Right ventricle myocardium inferior (tissue), 1 donor: Measurements from ENCODE around the gene LEMD1. TPM values are rescaled to one million over a fixed set of nuclear protein-coding genes. Genes with fewer than 3 reads are reported as not detected.
"Not testable (repeated sequence)": the region's sequence is repeated elsewhere in the genome, so short reads cannot be mapped to it uniquely, and the experiment has no call there.

Experiments used
- ATAC-seq: fragments of 200-7000 bp; cut with Tn5 transposase; one replicate; pipeline ENCODE4 v1.9.1; 2020; ENCODE audit warnings: mild to moderate bottlenecking, moderate library complexity
- DNase-seq: peaks from one replicate; pipeline ENCODE4 v3.0.0; 2021; ENCODE audit errors: missing footprints
- intact Hi-C: fragments of 100-400 bp; cut with DNase I; formaldehyde crosslinking; loops from one replicate; pipeline ENCODE4 v1.11.0; 2022
- total RNA-seq: library from RNA; stranded (reverse); fragmentation: NEBNext Ultra II Directional; extraction: Animal tissue kit (Norgen Biotek cat#: 25700); gene quantifications from one replicate; pipeline ENCODE4 v1.2.1, GENCODE V29; 2021
- donor health status: DM: no; HTN: yes; CAD: no; lungs with severe emphysema.

Gene LEMD1
- total RNA-seq, 1 donor from 2014 or later: not detected

DNA sequence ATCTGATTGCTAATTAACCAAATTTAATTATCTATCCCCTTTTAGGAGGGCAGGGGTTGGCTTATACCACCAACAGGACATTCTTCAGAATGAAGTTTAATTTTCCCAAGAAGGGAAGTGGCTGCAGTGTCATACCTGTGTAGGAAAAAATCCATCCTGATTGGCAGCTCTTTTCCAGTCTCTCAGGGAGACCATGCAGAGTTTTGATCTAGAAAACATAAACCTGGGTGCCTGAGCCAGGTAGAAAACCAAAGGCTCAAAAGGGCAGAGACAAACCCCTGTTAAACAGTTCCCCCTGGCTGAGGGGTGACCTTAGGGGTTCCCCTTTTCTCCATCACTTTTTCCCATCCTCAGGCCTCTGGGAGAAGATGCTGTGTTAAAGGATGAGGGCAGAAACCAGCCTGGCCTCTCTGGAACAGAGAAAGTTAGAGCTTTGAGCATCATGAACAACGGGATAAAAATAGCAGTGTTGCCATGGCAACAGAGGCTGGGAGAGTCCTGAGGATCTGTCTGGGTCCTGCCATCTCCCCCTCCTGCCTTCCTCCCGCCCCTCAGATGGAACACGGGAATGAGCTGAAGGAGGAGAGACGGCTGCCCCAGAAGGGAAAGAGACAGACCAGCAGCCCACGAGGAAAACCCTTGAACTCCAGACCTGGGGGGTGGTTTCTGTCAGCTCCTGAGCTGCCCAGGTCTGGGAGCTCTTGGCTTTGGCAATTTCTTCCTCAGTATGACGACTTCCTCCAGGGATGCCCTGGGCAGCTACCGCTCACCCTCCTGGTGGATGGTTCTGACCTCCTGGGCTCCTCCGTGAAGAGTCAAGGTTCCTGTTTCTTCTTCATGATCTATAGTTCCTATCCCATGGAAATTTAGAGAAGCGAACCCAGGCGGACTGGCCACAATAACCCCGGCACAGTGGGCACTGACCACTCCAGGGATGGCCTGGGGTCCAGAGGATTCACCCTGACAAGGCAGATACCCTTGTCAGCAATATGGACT is 14.0 kb upstream of the LEMD1 start:
- intact Hi-C loops: loop anchor here (5.0 kb wide), 1 partner anchor 51 kb away; no protein-coding TSS in a partner anchor
- DNase-seq: no peak
- no peak for ATAC-seq

DNA sequence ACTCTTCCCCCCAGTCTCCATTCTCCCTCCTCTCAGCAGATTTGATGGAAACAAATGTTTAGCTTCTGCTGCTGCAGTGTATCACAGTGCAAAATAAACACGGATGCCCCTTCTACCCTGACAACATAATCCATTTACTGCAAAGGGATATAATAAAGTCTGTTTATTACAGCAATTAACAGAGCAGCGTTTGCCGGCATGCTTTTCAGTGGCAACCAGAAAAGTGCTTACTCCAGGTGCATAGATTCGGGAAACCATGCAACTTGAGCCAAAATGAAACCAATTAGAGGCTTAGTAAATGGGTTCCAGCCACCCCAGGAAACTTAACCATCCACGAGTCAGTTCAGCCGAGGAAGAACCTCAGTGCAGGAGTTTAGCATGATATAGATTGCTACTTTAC is 12.9 kb upstream of the LEMD1 start:
- no peak for ATAC-seq

GRCh38 chr1:205432692-205433091 is 10.8 kb upstream of the LEMD1 start:
- intact Hi-C loops, ATAC-seq, DNase-seq: not testable (repeated sequence)

More for the DNA sequence above, 12.9 kb upstream of the LEMD1 start:
- intact Hi-C loops: loop anchor here (5.0 kb wide), 1 partner anchor 53 kb away; no protein-coding TSS in a partner anchor
- DNase-seq: no peak

GRCh38 chr1:205432116-205432515 is 10.3 kb upstream of the LEMD1 start:
- DNase-seq: no peak
- intact Hi-C loops: no loop called here
- ATAC-seq: no peak

- intact Hi-C loops: loop anchor here (2.0 kb wide), 1 partner anchor 34 kb away; no protein-coding TSS in a partner anchor
- DNase-seq: no peak
These were observed 8.9 kb upstream of the LEMD1 start for GRCh38 chr1:205430696-205431305.

DNA sequence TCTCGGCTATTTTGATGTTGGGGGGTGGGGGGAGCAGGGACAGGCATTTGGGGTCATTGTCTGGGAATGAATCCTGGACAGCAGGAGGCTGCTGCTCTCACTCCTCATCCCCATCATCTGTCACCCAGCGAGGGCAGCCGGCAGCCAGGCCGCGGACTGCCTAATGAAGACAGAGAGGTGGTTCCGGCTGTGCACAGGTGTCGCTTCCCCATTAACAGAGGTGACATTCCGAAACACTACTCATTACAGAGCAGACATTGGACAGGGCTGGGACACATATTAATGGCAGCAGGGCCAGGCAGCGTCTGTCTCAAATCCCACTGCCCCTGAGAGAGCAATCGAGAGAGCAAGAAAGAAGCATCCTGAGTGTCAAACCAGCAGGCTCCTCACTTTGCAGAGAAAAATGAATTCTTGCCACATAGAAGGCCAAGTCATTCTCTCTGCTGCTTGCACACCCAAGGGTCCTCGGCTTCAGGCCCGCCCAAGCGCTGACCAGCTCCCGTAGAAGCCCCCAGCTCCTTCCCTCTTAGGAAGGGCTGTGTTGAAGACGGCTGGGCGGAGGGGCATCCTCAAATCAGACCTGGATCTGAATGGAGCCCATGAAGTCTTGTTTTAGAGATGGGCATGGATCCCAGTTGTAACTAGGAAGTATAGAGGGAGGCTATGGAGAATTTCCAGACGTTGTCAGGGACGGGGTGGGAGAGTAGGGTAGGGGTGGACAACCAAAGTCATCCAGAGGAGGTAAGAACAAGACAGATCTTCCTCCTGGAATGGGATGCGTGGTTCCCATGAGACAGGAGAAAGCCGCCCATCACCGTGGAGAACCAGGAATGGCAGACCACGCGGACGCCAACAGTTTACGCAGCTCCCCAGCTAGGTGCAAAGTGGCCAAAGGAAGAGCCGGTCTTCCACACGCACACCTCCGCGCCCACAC is 8.2 kb upstream of the LEMD1 start:
- intact Hi-C loops: loop anchor here (2.0 kb wide), 1 partner anchor 33 kb away; no protein-coding TSS in a partner anchor
- ATAC-seq (no peak), DNase-seq (no peak)

More at GRCh38 chr1:205430696-205431305, 8.9 kb upstream of the LEMD1 start:
- ATAC-seq: peak; percentile 83

DNA sequence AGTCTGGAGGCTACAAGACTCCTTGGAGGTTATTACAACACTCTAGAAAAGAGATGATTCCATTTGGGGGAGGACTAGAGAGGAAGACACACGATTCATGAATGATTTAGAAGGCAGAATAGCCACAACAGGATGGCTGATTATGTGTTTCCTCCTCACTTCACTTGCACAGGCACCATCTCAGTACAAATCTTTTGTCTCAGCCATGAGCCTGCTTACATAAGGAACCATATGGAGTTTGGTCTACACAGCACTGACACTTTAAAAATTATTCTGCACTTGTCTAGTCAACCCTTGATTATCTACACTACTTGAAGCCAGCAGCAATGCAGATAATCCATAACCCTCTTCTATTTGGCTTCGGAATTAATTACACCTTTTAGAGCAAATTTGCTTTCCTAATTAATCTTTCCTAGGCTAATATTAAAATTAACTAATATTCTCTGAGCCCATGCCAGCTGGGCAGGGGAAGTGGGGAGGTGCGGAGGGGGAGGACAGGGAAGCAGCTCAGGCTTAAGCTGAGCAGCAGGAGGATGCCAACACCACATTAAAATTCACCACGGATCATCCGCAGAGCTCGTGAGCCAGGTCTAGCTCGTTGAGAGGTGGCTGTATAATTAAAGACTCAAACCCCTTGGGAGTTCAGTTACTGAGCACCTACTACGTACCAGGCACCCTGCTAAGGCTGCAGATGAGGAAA is 3.2 kb upstream of the LEMD1 start:
- intact Hi-C loops: no loop called here
- DNase-seq (no peak), ATAC-seq (no peak)

GRCh38 chr1:205423814-205424399 is 2.1 kb upstream of the LEMD1 start:
- intact Hi-C loops: no loop called here
- ATAC-seq (no peak), DNase-seq (no peak)

DNA sequence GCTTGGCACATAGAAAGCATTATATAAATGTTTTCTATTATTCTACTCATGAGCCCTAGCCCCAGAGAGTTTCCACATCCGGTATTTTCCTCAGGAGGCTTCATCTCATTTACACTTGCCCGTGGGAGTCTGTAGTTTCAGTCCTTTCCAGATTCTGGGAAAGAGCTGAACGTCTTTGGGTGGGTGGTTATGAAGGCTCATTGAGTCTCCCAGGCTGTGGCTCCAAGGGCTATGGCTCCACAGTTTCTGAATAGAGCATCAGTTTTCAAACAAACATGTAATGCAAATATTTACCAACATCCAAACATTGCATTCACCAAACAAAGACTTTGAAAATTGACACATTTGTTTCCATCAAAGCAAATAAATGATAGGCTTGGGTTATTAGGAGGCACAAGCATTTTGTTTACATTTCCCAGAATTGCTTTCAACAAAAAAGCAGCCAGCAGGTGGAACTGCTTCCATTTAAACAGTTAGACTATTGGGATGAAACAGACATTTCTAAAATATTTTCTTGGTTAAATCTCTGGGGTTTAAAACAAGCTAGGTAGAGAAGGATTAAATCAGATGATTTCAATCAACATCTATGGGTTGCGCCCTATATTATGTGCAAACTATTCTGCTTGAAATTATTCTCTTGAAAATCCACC is 1.3 kb upstream of the LEMD1 start:
- intact Hi-C loops: no loop called here

DNA sequence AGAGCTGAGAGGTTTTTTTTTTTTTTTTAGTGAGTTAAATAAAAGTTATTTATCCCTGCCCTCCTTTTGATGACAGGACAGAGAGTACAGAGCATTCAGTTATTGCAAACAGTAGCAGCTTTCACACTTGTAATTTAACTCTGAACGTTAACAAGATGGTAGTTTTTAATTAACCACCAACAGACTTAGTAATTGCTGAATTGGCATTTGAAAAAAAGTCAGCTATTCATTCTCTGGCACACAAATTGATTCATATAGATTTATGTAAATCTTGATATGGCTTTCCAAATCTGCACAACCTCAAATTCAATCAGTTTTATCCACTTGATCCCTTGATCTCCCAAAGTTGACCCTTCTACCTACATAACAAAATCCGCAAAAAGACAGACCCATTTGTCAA is 918 bp downstream of the LEMD1 start:
- no peak for DNase-seq
- intact Hi-C loops: no loop called here
- no peak for ATAC-seq

More for the DNA sequence above, 1.3 kb upstream of the LEMD1 start:
- no peak for ATAC-seq
- no peak for DNase-seq

- intact Hi-C loops: no loop called here
- no peak for DNase-seq
- ATAC-seq: no peak
These were observed 3.8 kb downstream of the LEMD1 start for GRCh38 chr1:205417870-205418635.

DNA sequence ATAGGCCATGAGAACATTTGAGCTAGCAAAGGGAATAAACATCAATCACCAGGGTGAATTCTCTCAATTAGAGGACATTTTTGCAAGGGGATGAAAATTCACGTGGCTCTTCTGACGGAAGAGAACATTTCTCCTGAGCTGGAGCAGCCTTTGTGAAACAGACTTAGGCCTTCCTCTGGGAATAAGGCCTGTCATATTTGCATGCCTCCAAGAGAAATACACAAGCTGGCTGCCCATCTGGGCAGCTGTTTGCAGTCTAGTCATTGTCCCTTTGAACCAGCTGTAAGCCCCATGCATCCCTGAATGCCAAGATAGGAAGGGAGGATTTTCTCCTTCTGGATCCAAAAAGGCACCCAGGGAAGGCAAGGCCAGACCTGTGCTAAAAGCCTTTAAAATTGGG is 5.5 kb downstream of the LEMD1 start:
- ATAC-seq: peak; percentile 79
- no peak for DNase-seq
- intact Hi-C loops: no loop called here

DNA sequence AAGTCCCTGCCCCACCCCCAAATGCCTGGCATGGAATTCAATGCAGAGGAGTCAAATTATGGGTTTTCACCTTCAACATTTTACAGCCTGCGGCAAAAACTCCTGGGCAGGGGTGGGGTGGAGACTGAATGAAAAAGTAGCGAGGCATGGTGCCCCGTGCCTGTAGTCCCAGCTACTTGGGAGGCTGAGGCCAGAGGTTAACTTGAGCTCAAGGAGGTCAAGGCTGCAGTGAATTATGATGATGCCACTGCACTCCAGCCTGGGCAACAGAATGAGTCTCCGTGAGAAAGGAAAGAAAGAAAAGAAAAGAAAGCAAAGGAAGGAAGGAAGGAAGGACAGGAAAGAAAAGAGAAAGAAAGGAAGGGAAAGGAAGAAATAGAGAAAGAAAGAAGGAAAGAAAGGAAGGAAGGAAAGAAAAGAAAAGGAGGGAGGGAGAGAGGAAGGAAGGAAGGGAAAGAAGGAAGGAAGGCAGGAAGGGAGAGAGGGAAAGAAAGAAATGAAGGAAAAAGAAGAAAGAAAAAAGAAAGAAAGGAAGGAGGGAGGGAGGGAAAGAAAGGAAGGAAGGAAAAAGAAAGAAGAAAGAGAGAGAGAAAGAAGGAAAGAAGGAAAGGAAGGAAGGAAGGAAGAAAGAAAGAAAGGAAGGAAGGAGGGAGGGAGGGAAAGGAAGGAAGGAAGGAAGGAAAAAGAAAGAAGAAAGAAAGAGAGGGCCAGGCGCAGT is 11.1 kb downstream of the LEMD1 start:
- ATAC-seq: no peak
- intact Hi-C loops: no loop called here

GRCh38 chr1:205407970-205408369 is 13.9 kb downstream of the LEMD1 start:
- intact Hi-C loops: no loop called here
- ATAC-seq (no peak), DNase-seq (no peak)

More for the DNA sequence above, 11.1 kb downstream of the LEMD1 start:
- DNase-seq: no peak

- DNase-seq, ATAC-seq, intact Hi-C loops: not testable (repeated sequence)
These were observed 15.6 kb downstream of the LEMD1 start for GRCh38 chr1:205406252-205406651.

GRCh38 chr1:205404484-205404883 is 17.4 kb downstream of the LEMD1 start:
- ATAC-seq, DNase-seq, intact Hi-C loops: not testable (repeated sequence)
